GM21381 (cell line): ENCODE measurements around the gene TMEM144.

ENCODE experiments used
- ATAC-seq: cut with Tn5 transposase; IDR thresholded peaks from one replicate; pipeline ENCODE4 v1.9.1; 2021; ENCODE audit warnings: mild to moderate bottlenecking, moderate library complexity; ENCODE audit not compliant: unreplicated experiment

Gene TMEM144

GRCh38 chr4:158209825-158210807 is at the start of gene TMEM144:
Gene TMEM144 (plus strand): TSS chr4:158210486. CDS start chr4:158212668, 2,182 bp downstream.
- ATAC-seq = peak; percentile 91

GRCh38 chr4:158161551-158162354 is 48.5 kb upstream of the TMEM144 start:
- no peak for ATAC-seq

GRCh38 chr4:158162631-158163030 is 47.7 kb upstream of the TMEM144 start:
- ATAC-seq = no peak

- ATAC-seq = no peak
Measured at GRCh38 chr4:158163941-158164767, 46.1 kb upstream of the TMEM144 start.

GRCh38 chr4:158164768-158165213 is 45.5 kb upstream of the TMEM144 start:
- no peak for ATAC-seq

- ATAC-seq = no peak
Measured at GRCh38 chr4:158166701-158167100, 43.6 kb upstream of the TMEM144 start.

- ATAC-seq = no peak
Measured at GRCh38 chr4:158168606-158169005, 41.7 kb upstream of the TMEM144 start.

GRCh38 chr4:158169506-158169905 is 40.8 kb upstream of the TMEM144 start:
- ATAC-seq = no peak

- no peak for ATAC-seq
Measured at GRCh38 chr4:158169931-158170690, 40.2 kb upstream of the TMEM144 start.

GRCh38 chr4:158170691-158171561 is 39.4 kb upstream of the TMEM144 start:
- ATAC-seq = no peak

- ATAC-seq = no peak
Measured at GRCh38 chr4:158172261-158173258, 37.7 kb upstream of the TMEM144 start, which contains the start of gene GASK1B. Gene GASK1B (minus strand): TSS chr4:158173025. CDS start chr4:158171375, 1,650 bp downstream.

- no peak for ATAC-seq
Measured at GRCh38 chr4:158176108-158176507, 34.2 kb upstream of the TMEM144 start.

GRCh38 chr4:158176776-158177175 is 33.5 kb upstream of the TMEM144 start:
- ATAC-seq = no peak

- ATAC-seq = no peak
Measured at GRCh38 chr4:158179465-158179864, 30.8 kb upstream of the TMEM144 start.

GRCh38 chr4:158181906-158182305 is 28.4 kb upstream of the TMEM144 start:
- ATAC-seq = no peak

GRCh38 chr4:158182736-158183135 is 27.6 kb upstream of the TMEM144 start:
- no peak for ATAC-seq

- no peak for ATAC-seq
Measured at GRCh38 chr4:158186815-158187214, 23.5 kb upstream of the TMEM144 start.

- ATAC-seq = no peak
Measured at GRCh38 chr4:158189422-158189821, 20.9 kb upstream of the TMEM144 start.
